GM20431 (cell line): Measurements from ENCODE around the gene TCP10L.
"Not testable (repeated sequence)": the region's sequence is repeated elsewhere in the genome, so short reads cannot be mapped to it uniquely, and the experiment has no call there.

Source experiments
- in situ Hi-C: fragments of 300-500 bp; cut with MseI, MboI; formaldehyde crosslinking; loops from one replicate; pipeline ENCODE4 v1.15.0; 2020; ENCODE audit warnings: low sequenced_read_pairs; ENCODE audit not compliant: unreplicated experiment

Gene TCP10L

GRCh38 chr21:32531561-32531960 is 53.8 kb downstream of the TCP10L start:
- in situ Hi-C loops = not testable (repeated sequence)

GRCh38 chr21:32530809-32531208 is 54.5 kb downstream of the TCP10L start:
- in situ Hi-C loops = not testable (repeated sequence)

- in situ Hi-C loops = no loop called here
Measured at GRCh38 chr21:32529679-32530078, 55.6 kb downstream of the TCP10L start.

GRCh38 chr21:32525282-32525681 is 60.0 kb downstream of the TCP10L start:
- in situ Hi-C loops = no loop called here

- in situ Hi-C loops = no loop called here
Measured at GRCh38 chr21:32523988-32524719, 61.2 kb downstream of the TCP10L start.
